ENCODE data around the gene TUFM. TPM values are rescaled to one million over a fixed set of nuclear protein-coding genes. Genes with fewer than 3 reads are reported as not detected.
"Not testable (repeated sequence)": the region's sequence is repeated elsewhere in the genome, so short reads cannot be mapped to it uniquely, and the experiment has no call there.

Gene TUFM
- total and polyA plus RNA-seq, 2 donors (not counting 1 experiment from before 2014, with no cell fraction given): 68.6 to 115 TPM

DNA sequence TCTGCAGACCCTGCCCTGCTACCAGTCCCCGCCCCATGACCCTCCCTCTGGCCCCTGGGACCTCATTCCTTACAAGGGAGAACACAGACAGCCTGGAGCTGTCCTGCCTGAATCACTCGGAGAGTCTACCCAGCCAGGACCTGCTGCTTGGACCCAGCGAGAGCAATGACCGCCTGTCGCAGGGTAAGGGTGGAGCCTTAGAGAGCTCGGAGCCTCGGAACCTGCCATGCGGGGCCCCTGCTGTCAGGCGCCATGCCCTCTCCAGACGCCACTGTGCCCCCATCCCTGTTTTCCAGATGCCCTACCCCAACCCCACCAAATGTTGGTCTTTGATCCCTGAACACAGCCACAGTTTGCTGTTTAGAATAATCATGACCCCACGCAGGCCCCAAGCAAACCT lies 23.1 kb upstream of the TUFM start:
- H3K27ac ChIP-seq (ENCODE audit: insufficient read depth, low read length): no peak overlapping the region

DNA sequence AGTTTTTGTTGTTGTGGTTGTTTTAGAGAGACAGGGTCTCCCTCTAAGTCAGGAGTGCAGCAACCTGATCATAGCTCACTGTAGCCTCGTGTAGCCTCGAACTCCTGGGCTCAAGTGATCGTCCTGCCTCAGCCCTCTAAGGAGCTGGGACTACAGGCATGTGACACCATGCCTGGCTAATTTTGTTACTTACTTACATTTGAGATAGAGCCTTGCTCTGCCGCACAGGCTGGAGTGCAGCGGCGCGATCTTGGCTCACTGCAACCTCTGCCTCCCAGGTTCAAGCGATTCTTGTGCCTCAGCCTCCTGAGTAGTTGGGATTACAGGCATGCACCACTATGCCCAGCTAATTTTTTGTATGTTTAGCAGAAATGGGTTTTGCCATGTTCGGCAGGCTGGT lies 21.5 kb upstream of the TUFM start:
- not testable (repeated sequence) for H3K9ac ChIP-seq (ENCODE audit: insufficient read depth, low read length); H3K9me3 ChIP-seq (ENCODE audit: control insufficient read depth, insufficient read depth, low read depth, low read length); DNase-seq (ENCODE audit: low read depth in 2 of 2); H3K4me3 ChIP-seq (replicated peaks in 1 of 4; ENCODE audit: control extremely low read depth in 1 of 4, insufficient read depth in 1 of 4, low read depth in 3 of 4, low read length in 4 of 4); H4K20me1 ChIP-seq (ENCODE audit: control insufficient read depth, extremely low read depth, insufficient read depth, low read length); H3K4me1 ChIP-seq (ENCODE audit: control insufficient read depth, extremely low read depth, insufficient read depth, low read length); H3K27me3 ChIP-seq (ENCODE audit: control insufficient read depth, insufficient read depth, low read length); H3K27ac ChIP-seq (ENCODE audit: insufficient read depth, low read length); H3K4me2 ChIP-seq (ENCODE audit: extremely low read depth, insufficient read depth, low read length); H2AFZ ChIP-seq (ENCODE audit: low read length)
- peaks cover 32% of the 10 kb centered on the region for H3K79me2 ChIP-seq (ENCODE audit: control insufficient read depth, insufficient read depth, low read length)
- peaks cover 35% of the 10 kb centered on the region for H3K36me3 ChIP-seq (ENCODE audit: control insufficient read depth, insufficient read depth, low read length)

More for the DNA sequence above, 23.1 kb upstream of the TUFM start:
- H3K9me3 ChIP-seq (ENCODE audit: control insufficient read depth, insufficient read depth, low read depth, low read length): no peaks in the 10 kb centered on the region
- H3K4me2 ChIP-seq (ENCODE audit: extremely low read depth, insufficient read depth, low read length): no peak overlapping the region
- H3K4me3 ChIP-seq (replicated peaks in 1 of 4; ENCODE audit: control extremely low read depth in 1 of 4, insufficient read depth in 1 of 4, low read depth in 3 of 4, low read length in 4 of 4): no peak overlapping the region
- H3K9ac ChIP-seq (ENCODE audit: insufficient read depth, low read length): no peak overlapping the region
- H3K36me3 ChIP-seq (ENCODE audit: control insufficient read depth, insufficient read depth, low read length): peaks cover 38% of the 10 kb centered on the region
- H3K79me2 ChIP-seq (ENCODE audit: control insufficient read depth, insufficient read depth, low read length): peaks cover 23% of the 10 kb centered on the region
- H2AFZ ChIP-seq (ENCODE audit: low read length): no peak overlapping the region
- DNase-seq (ENCODE audit: low read depth in 2 of 2): no peak
- H3K4me1 ChIP-seq (ENCODE audit: control insufficient read depth, extremely low read depth, insufficient read depth, low read length): peaks cover 9% of the 10 kb centered on the region
- TF ChIP-seq EZH2 (IDR thresholded peaks at IDR 0.05; ENCODE audit: low read length, missing control alignments): no peak
- TF ChIP-seq, protein P1, sequence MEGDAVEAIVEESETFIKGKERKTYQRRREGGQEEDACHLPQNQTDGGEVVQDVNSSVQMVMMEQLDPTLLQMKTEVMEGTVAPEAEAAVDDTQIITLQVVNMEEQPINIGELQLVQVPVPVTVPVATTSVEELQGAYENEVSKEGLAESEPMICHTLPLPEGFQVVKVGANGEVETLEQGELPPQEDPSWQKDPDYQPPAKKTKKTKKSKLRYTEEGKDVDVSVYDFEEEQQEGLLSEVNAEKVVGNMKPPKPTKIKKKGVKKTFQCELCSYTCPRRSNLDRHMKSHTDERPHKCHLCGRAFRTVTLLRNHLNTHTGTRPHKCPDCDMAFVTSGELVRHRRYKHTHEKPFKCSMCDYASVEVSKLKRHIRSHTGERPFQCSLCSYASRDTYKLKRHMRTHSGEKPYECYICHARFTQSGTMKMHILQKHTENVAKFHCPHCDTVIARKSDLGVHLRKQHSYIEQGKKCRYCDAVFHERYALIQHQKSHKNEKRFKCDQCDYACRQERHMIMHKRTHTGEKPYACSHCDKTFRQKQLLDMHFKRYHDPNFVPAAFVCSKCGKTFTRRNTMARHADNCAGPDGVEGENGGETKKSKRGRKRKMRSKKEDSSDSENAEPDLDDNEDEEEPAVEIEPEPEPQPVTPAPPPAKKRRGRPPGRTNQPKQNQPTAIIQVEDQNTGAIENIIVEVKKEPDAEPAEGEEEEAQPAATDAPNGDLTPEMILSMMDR (conservative IDR thresholded peaks at IDR 0.05 in 1 of 2, IDR thresholded peaks at IDR 0.05 in 1 of 2; ENCODE audit: low read depth in 1 of 2, low read length in 2 of 2): no peak
- no peaks in the 10 kb centered on the region for H3K27me3 ChIP-seq (ENCODE audit: control insufficient read depth, insufficient read depth, low read length)
- H4K20me1 ChIP-seq (ENCODE audit: control insufficient read depth, extremely low read depth, insufficient read depth, low read length): no peaks in the 10 kb centered on the region

DNA sequence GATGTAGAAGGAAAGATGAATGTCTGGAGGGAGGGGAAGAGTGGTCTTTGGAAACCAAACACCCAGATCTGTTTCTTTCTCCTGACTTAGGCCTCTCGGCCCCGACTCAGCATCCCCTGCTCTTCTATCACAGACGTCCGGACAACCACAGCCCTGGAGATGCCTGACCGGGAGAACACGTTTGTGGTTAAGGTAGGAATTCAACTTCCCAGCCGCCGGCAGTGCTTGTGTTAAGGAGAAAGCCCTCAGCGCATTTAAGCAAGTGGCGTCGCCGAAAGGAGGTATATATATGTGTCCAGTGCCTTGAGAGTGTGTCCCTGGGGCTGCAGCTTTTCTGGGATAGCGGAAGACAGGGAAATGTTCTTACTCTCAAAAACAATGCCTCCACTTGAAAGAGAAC lies 21.1 kb upstream of the TUFM start:
- no peak for TF ChIP-seq EZH2 (IDR thresholded peaks at IDR 0.05; ENCODE audit: low read length, missing control alignments)
- TF ChIP-seq, protein P1 (conservative IDR thresholded peaks at IDR 0.05 in 1 of 2, IDR thresholded peaks at IDR 0.05 in 1 of 2; ENCODE audit: low read depth in 1 of 2, low read length in 2 of 2): no peak
- no peak overlapping the region for H3K4me3 ChIP-seq (replicated peaks in 1 of 4; ENCODE audit: control extremely low read depth in 1 of 4, insufficient read depth in 1 of 4, low read depth in 3 of 4, low read length in 4 of 4)
- no peaks in the 10 kb centered on the region for H3K27me3 ChIP-seq (ENCODE audit: control insufficient read depth, insufficient read depth, low read length)
- no peak overlapping the region for H3K27ac ChIP-seq (ENCODE audit: insufficient read depth, low read length)
- H3K4me2 ChIP-seq (ENCODE audit: extremely low read depth, insufficient read depth, low read length): no peak overlapping the region
- peaks cover 31% of the 10 kb centered on the region for H3K36me3 ChIP-seq (ENCODE audit: control insufficient read depth, insufficient read depth, low read length)
- H3K79me2 ChIP-seq (ENCODE audit: control insufficient read depth, insufficient read depth, low read length): peaks cover 32% of the 10 kb centered on the region
- peaks cover 9% of the 10 kb centered on the region for H3K4me1 ChIP-seq (ENCODE audit: control insufficient read depth, extremely low read depth, insufficient read depth, low read length)
- no peaks in the 10 kb centered on the region for H3K9me3 ChIP-seq (ENCODE audit: control insufficient read depth, insufficient read depth, low read depth, low read length)
- H3K9ac ChIP-seq (ENCODE audit: insufficient read depth, low read length): no peak overlapping the region
- H4K20me1 ChIP-seq (ENCODE audit: control insufficient read depth, extremely low read depth, insufficient read depth, low read length): no peaks in the 10 kb centered on the region
- DNase-seq (ENCODE audit: low read depth in 2 of 2): no peak
- no peak overlapping the region for H2AFZ ChIP-seq (ENCODE audit: low read length)
